IPS-NIHi7 (cell line): Measurements from ENCODE around the gene ASCL4.

Experiments used
- DNase-seq: peaks from one replicate; pipeline ENCODE4 v3.0.0; 2012; ENCODE audit warnings: mixed read lengths; ENCODE audit errors: extremely low spot score

ASCL4 gene

GRCh38 chr12:107778383-107779025 is 4.0 kb downstream of the ASCL4 start:
- no peak for DNase-seq

GRCh38 chr12:107779077-107779831 is 4.8 kb downstream of the ASCL4 start:
- DNase-seq, result no peak

GRCh38 chr12:107780298-107780697 is 5.8 kb downstream of the ASCL4 start:
- no peak for DNase-seq

GRCh38 chr12:107782067-107782466 is 7.6 kb downstream of the ASCL4 start:
- no peak for DNase-seq

GRCh38 chr12:107783406-107784376 is 9.2 kb downstream of the ASCL4 start:
- no peak for DNase-seq

GRCh38 chr12:107788281-107788680 is 13.8 kb downstream of the ASCL4 start:
- no peak for DNase-seq

GRCh38 chr12:107788690-107789458 is 14.4 kb downstream of the ASCL4 start:
- DNase-seq, result no peak

GRCh38 chr12:107791465-107792089 is 17.1 kb downstream of the ASCL4 start:
- DNase-seq, result no peak

GRCh38 chr12:107794451-107794850 is 19.9 kb downstream of the ASCL4 start:
- no peak for DNase-seq

GRCh38 chr12:107798580-107798979 is 24.1 kb downstream of the ASCL4 start:
- no peak for DNase-seq

GRCh38 chr12:107801150-107801549 is 26.6 kb downstream of the ASCL4 start:
- no peak for DNase-seq

GRCh38 chr12:107803092-107803491 is 28.6 kb downstream of the ASCL4 start:
- no peak for DNase-seq

GRCh38 chr12:107805488-107806180 is 31.1 kb downstream of the ASCL4 start:
- DNase-seq, result no peak

GRCh38 chr12:107807471-107808150 is 33.1 kb downstream of the ASCL4 start:
- DNase-seq, result no peak

- DNase-seq, result no peak
Observed at GRCh38 chr12:107817250-107817649, 42.7 kb downstream of the ASCL4 start.

GRCh38 chr12:107818984-107819383 is 44.5 kb downstream of the ASCL4 start:
- DNase-seq, result no peak

GRCh38 chr12:107822356-107822755 is 47.9 kb downstream of the ASCL4 start:
- no peak for DNase-seq
